ENCODE measurements around the gene UQCRH. TPM values are rescaled to one million over a fixed set of nuclear protein-coding genes. Genes with fewer than 3 reads are reported as not detected.
A peak's percentile ranks its signal among the peaks of the same experiment; 100 is the strongest.

UQCRH gene
- total and polyA plus RNA-seq, 2 of the 13 experiments (the other 11 are each of a cell fraction or from before 2014, with no cell fraction given), result 548 to 556 TPM

GRCh38 chr1:46340404-46341221 lies 37.1 kb downstream of the UQCRH start, which contains the start of gene NSUN4 (continued):
- peak; percentile 20; the same call in 1 of the 2 replicates for TF ChIP-seq PAXIP1 (CRISPR knock-in tag; conservative IDR thresholded peaks at IDR 0.05)
- TF ChIP-seq EEA1 (CRISPR knock-in tag; IDR thresholded peaks at IDR 0.05; ENCODE audit: borderline replicate concordance), result 0 out of 2 replicates have a peak, but pooled peaks have one; percentile 20
- no peak; the same call in none of the 2 replicates for TF ChIP-seq ZFX (CRISPR knock-in tag; IDR thresholded peaks at IDR 0.05; ENCODE audit: low read depth)
- no peak for TF ChIP-seq ZBTB44 (CRISPR knock-in tag; IDR thresholded peaks at IDR 0.05)
- 0 out of 2 replicates have a peak, but pooled peaks have one; percentile 51 for TF ChIP-seq ZNF317 (CRISPR knock-in tag; IDR thresholded peaks at IDR 0.05)
- TF ChIP-seq TMF1 (CRISPR knock-in tag; IDR thresholded peaks at IDR 0.05; ENCODE audit: low read depth), result peak; percentile 82
- no peak for TF ChIP-seq ZNF7 (CRISPR knock-in tag; IDR thresholded peaks at IDR 0.05)
- peak; percentile 77; the same call in 1 of the 2 replicates for TF ChIP-seq ARNT2 (CRISPR knock-in tag; IDR thresholded peaks at IDR 0.05; ENCODE audit: low read depth)
- 0 out of 2 replicates have a peak, but pooled peaks have one; percentile 16 for TF ChIP-seq HNF4A (CRISPR knock-in tag; IDR thresholded peaks at IDR 0.05)
- TF ChIP-seq ZSCAN9 (CRISPR knock-in tag; IDR thresholded peaks at IDR 0.05; ENCODE audit: borderline replicate concordance), result peak; percentile 77
- TF ChIP-seq ZSCAN21 (CRISPR knock-in tag; IDR thresholded peaks at IDR 0.05; ENCODE audit: borderline replicate concordance), result no peak
- TF ChIP-seq PPARG (CRISPR knock-in tag; conservative IDR thresholded peaks at IDR 0.05), result peak; percentile 28; the same call in 1 of the 2 replicates
- TF ChIP-seq MTA3 (CRISPR knock-in tag; IDR thresholded peaks at IDR 0.05), result no peak
- TF ChIP-seq FOXP4 (CRISPR knock-in tag; IDR thresholded peaks at IDR 0.05), result peak; percentile 60
- TF ChIP-seq SP5 (CRISPR knock-in tag; IDR thresholded peaks at IDR 0.05; ENCODE audit: borderline replicate concordance, low read depth), result 0 out of 2 replicates have a peak, but pooled peaks have one; percentile 41
- TF ChIP-seq LBX2 (CRISPR knock-in tag; IDR thresholded peaks at IDR 0.05; ENCODE audit: borderline replicate concordance), result peak; percentile 41; the same call in 1 of the 2 replicates
- no peak for TF ChIP-seq RBM22 (optimal IDR thresholded peaks at IDR 0.05; ENCODE audit: low read length)
- no peak for TF ChIP-seq GRHL1 (CRISPR knock-in tag; conservative IDR thresholded peaks at IDR 0.05)

Data from HepG2 (cell line).